Endothelial cell (in vitro differentiated cells): ENCODE data around the gene LPCAT1. TPM values are rescaled to one million over a fixed set of nuclear protein-coding genes. Genes with fewer than 3 reads are reported as not detected.

Source experiments
- DNase-seq: peaks from one replicate; pipeline ENCODE4 v3.0.0; 2021; ENCODE audit warnings: low spot score
- H3K27ac Mint-ChIP-seq: one replicate; pipeline ENCODE4 v1.8.0; 2021; ENCODE audit warnings: mixed read lengths, inconsistent platforms; ENCODE audit not compliant: unreplicated experiment
- H3K27me3 Mint-ChIP-seq: one replicate; pipeline ENCODE4 v1.8.0; 2021; ENCODE audit warnings: mild to moderate bottlenecking, moderate library complexity, mixed read lengths, inconsistent platforms; ENCODE audit not compliant: unreplicated experiment
- H3K36me3 Mint-ChIP-seq: one replicate; pipeline ENCODE4 v1.8.0; 2021; ENCODE audit warnings: mild to moderate bottlenecking, low read depth, mixed read lengths, inconsistent platforms; ENCODE audit not compliant: unreplicated experiment
- H3K4me1 Mint-ChIP-seq: one replicate; pipeline ENCODE4 v1.8.0; 2021; ENCODE audit warnings: mild to moderate bottlenecking, mixed read lengths, inconsistent platforms; ENCODE audit not compliant: unreplicated experiment
- H3K4me3 Mint-ChIP-seq: one replicate; pipeline ENCODE4 v1.8.0; 2021; ENCODE audit warnings: mild to moderate bottlenecking, mixed read lengths, inconsistent platforms; ENCODE audit not compliant: unreplicated experiment
- H3K9me3 Mint-ChIP-seq: one replicate; pipeline ENCODE4 v1.8.0; 2021; ENCODE audit warnings: mixed read lengths, inconsistent platforms; ENCODE audit not compliant: unreplicated experiment
- CTCF ChIP-seq: fragments of 200-600 bp; sonication (generic); IDR thresholded peaks from one replicate; pipeline ENCODE4 v1.5.0; 2021; ENCODE audit warnings: antibody characterized with exemption; ENCODE audit not compliant: unreplicated experiment
- total RNA-seq: library from RNA; stranded (reverse); fragmentation: NEBNext Ultra II Directional; extraction: Animal tissue kit (Norgen Biotek cat#: 25700); gene quantifications from one replicate; pipeline ENCODE4 v1.2.1, GENCODE V29; 2021; ENCODE audit not compliant: unreplicated experiment

Gene LPCAT1
- total RNA-seq, 1 donor from 2014 or later: 81.3 TPM

GRCh38 chr5:1449081-1449630 lies 74.6 kb downstream of the LPCAT1 start:
- Mint-ChIP-seq H3K9me3 (peaks cover 12% of the 10 kb centered on the region), H3K4me3 (no peak overlapping the region), H3K4me1 (peaks cover under 1% of the 10 kb centered on the region), H3K36me3 (no peaks in the 10 kb centered on the region), H3K27ac (no peak overlapping the region), H3K27me3 (peaks cover 13% of the 10 kb centered on the region)
- no peak for TF ChIP-seq CTCF
- DNase-seq: no peak

- peaks cover 8% of the 10 kb centered on the region for H3K9me3 Mint-ChIP-seq
- no peak for DNase-seq
- no peak overlapping the region for H3K27ac Mint-ChIP-seq
- H3K36me3 Mint-ChIP-seq: no peaks in the 10 kb centered on the region
- H3K4me1 Mint-ChIP-seq: peaks cover 4% of the 10 kb centered on the region
- no peak for TF ChIP-seq CTCF
- H3K27me3 Mint-ChIP-seq: peaks cover 17% of the 10 kb centered on the region
- no peak overlapping the region for H3K4me3 Mint-ChIP-seq
These were observed 75.2 kb downstream of the LPCAT1 start for GRCh38 chr5:1448511-1449011.

- no peak for DNase-seq
- peaks cover under 1% of the 10 kb centered on the region for H3K9me3 Mint-ChIP-seq
- H3K4me3 Mint-ChIP-seq: no peak overlapping the region
- H3K27ac Mint-ChIP-seq: no peak overlapping the region
- peaks cover 20% of the 10 kb centered on the region for H3K27me3 Mint-ChIP-seq
- H3K4me1 Mint-ChIP-seq: peaks cover 4% of the 10 kb centered on the region
- H3K36me3 Mint-ChIP-seq: no peaks in the 10 kb centered on the region
- TF ChIP-seq CTCF: no peak
These were observed 75.9 kb downstream of the LPCAT1 start for GRCh38 chr5:1447671-1448361.

GRCh38 chr5:1446602-1447343 lies 77.0 kb downstream of the LPCAT1 start:
- DNase-seq: no peak
- H3K4me3 Mint-ChIP-seq: no peak overlapping the region
- H3K36me3 Mint-ChIP-seq: no peaks in the 10 kb centered on the region
- H3K4me1 Mint-ChIP-seq: peaks cover 4% of the 10 kb centered on the region
- no peaks in the 10 kb centered on the region for H3K9me3 Mint-ChIP-seq
- TF ChIP-seq CTCF: no peak
- no peak overlapping the region for H3K27ac Mint-ChIP-seq
- H3K27me3 Mint-ChIP-seq: peaks cover 20% of the 10 kb centered on the region
